T follicular helper cell (primary cell): ENCODE data around the gene LSMEM2.
A peak's percentile ranks its signal among the peaks of the same experiment; 100 is the strongest.
"Not testable (repeated sequence)": the region's sequence is repeated elsewhere in the genome, so short reads cannot be mapped to it uniquely, and the experiment has no call there.

Experiments used
- DNase-seq: peaks from one replicate; pipeline ENCODE4 v3.0.0-alpha.2; 2020; ENCODE audit warnings: low read depth

LSMEM2 gene

DNA sequence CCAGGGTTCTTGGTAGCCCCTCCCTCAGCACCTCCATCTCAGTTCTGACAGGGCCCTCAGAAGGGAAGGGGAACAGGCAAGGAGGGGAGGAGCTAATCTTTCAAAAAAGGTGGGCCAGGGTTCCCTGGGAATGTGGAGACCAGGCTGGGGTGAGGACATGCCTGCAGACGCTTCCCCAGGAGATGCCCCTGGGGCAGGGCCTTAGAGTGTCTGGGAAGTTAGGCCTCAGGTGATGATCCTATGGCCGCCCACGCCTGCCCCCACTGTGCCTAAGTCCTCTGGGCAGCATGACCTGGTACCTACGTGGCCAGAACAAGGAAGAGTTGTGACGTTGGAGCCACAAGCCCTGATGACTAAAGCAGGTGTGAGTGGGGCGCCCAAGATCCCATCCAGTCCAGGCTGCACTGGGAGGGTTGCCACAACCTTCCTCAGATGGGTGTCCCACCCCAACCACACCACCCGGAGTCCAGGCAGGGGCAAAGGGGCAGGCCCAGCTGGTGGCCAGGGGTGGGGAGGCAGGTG is 13.9 kb upstream of the LSMEM2 start:
- DNase-seq: no peak

DNA sequence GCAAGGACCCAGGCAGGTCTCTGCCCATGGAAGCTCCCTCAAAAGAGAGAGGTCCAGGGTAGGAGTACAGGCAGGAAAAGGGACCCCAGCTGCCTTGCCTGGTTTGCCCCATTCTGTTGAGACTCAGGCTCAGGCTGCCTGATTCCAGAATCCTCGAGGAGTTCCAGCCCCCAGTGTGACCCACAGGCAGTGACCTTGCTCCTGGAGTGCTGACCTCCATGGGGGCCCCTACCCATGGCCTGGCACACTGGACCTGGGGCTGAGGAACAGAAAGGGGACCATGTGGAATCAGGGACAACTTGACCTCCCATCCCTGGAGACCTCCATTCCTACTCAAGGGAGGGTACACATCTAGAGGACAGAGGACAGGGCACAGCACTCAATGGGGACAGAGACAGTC is 13.3 kb upstream of the LSMEM2 start:
- no peak for DNase-seq

DNA sequence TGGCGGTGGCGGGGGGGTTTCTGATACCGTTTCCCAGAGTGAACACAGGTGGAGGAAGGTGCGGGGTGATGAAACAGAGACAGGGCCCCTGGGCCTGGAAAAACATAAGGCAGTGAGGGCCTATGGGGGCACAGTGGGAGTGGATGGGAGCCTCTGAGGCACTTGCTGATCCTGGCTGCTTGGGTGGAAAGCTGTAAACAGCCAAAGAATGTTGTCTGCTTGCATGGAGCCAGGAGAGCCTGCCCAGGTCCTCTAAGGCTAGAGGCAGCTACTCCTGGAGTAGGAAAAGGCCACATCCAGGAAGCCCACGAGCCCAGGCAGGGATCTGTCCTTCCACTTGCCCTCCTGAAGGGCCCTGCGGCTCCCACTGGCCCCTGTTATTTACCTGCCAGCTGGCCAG is 12.9 kb upstream of the LSMEM2 start:
- DNase-seq: no peak

DNA sequence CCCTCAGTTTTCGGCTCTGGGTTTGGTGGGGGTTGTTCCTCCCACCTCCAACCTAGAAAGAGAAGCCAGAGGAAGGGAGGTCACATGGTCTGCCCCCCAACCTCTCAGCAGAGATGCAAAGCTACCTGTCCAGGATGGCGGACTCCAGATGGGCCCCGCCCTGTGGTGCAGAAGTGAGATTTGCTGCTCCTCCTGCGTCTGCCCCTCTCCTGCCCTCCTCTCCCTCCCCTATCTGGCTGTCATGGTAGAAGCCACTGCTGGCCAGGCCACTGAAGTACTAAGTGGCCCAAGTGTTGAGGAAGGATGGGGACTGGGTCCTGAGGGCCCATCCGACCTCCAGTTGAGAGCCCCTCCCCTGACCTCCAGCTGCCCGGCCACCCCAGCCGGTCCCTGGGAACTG is 12.1 kb upstream of the LSMEM2 start:
- DNase-seq: no peak

DNA sequence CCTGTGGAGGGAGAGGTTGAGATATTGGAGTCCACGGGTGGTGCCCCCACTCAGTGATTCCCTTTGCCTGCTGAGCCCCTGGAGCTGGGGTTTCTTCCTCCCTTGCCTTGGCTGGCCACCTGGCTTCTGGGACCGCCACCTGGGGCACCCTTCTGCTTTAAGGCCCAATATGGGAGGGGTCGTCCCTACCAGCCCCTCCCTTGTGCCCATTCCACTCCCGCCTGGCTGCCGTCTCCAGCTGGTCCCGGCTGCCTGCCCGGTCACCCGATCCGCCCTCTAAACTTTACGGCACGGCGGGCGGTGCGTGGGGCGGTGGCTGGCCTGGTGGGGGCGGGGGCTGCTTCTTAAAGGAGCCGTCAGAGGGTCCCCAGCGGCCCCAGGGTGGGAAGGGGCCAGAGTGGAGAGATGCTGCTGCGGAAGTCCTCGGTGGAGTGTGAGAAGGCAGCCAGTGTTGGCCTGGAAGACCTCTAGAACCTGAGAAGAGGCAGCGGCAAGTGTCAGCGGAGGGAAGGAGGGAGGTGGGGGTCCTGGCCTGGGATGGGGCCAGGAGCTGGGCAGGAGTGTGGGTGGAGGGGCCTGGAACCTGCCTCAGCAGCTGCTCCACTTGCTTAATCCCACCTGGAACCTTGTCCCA is 11.5 kb upstream of the LSMEM2 start:
- DNase-seq: no peak

DNA sequence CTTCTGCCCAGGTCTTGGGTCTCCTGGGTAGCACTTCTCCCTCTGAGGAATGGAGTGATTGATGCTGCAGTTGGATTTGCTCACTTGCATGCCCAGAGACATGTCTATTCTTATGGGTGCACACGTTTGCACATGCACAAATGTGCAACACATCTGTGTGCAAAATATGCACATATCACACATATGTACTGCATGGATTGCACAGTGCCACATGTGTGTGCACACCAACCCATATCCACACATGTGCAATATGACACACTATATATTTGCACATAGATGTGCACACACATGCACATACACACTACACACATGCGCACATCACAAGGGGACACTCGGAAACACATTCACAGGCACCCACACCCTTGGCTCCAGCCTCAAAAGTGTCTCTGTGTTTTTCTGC is 10.6 kb upstream of the LSMEM2 start:
- no peak for DNase-seq

GRCh38 chr3:50268703-50269451 is 10.0 kb upstream of the LSMEM2 start, which contains the start of gene SEMA3B:
SEMA3B (plus strand) TSS chr3:50269147; CDS start chr3:50269241, 94 bp downstream.
- no peak for DNase-seq

- DNase-seq: no peak
These were observed 9.4 kb upstream of the LSMEM2 start for GRCh38 chr3:50269460-50269859.

- no peak for DNase-seq
These were observed 8.9 kb upstream of the LSMEM2 start for GRCh38 chr3:50269977-50270413.

GRCh38 chr3:50270422-50271224 is 8.3 kb upstream of the LSMEM2 start:
- no peak for DNase-seq

DNA sequence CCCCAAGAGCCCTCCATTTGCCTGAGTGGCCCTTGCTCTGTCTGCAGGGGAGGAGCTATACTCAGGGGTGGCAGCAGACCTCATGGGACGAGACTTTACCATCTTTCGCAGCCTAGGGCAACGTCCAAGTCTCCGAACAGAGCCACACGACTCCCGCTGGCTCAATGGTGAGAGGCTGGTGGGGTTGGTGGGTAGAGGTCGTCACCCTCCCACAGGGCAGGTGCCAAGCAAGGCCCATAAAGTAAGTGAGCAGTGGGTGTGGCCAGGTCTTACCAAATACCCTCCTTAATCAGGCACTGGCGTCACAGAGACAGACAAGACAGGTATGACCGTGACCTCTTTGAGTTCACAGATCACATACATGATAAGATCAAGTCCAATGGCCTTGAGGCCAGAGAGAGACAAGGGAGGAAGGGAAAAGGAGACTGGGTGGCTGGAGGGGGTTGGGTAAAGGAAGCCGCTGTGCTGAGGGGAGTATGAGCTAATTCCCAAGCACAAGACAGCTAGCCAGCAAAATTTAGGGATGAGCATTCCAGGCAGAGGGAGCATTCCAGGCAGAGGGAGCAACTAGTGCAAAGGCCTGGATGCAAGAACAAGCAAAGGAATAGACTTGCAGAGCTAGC is 7.5 kb upstream of the LSMEM2 start:
- no peak for DNase-seq

DNA sequence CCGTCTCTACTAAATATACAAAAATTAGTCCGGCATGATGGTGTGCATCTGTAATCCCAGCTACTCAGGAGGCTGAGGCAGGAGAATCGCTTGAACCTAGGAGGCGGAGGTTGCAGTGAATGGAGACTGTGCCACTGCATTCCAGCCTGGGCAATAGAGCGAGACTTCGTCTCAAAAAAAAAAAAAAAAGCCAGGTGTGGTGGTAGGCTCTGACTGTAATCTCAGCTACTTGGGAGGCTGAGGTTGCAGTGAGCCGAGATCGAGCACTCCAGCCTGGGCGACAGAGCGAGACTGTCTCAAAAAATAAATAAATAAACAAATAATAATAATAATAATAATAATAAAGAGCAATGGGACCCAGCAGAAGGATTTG is 6.4 kb upstream of the LSMEM2 start:
- not testable (repeated sequence) for DNase-seq

DNA sequence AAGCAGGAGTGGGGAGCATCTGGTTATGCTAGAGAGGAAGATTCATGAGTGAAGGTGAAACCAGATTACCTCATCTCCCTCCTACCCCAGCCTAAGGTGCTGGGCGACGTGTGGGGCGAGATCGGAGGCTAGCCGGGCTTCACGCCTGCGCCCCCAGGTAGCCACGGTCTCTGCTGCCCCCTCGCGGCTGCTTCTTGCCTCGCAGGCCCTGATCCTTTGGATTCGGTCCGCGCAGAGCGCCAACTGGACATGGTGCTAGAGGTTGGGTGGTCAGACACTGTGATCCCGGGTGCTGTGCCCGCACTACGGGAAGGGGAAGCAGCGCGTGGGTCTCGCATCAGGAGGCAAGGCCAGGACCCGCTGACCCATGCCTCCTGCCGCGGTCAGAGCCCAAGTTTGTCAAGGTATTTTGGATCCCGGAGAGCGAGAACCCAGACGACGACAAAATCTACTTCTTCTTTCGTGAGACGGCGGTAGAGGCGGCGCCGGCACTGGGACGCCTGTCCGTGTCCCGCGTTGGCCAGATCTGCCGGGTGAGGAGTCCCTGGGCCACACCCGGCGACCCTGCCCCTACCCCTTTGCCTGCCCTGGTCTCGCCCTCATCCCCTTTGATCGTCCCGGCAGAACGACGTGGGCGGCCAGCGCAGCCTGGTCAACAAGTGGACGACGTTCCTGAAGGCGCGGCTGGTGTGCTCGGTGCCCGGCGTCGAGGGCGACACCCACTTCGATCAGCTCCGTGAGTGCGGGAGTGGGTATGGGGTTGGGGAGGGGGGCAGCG is 5.8 kb upstream of the LSMEM2 start:
- DNase-seq: peak; percentile 70

DNA sequence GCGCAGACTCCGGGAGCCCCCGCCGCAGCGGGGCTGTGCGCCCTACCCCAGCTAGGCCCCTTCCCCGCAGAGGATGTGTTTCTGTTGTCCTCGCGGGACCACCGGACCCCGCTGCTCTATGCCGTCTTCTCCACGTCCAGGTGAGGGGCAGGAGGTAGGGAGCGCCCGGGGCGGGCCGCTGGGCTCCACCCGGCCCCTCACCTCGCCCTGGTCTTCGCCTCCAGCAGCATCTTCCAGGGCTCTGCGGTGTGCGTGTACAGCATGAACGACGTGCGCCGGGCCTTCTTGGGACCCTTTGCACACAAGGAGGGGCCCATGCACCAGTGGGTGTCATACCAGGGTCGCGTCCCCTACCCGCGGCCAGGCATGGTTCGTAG is 5.2 kb upstream of the LSMEM2 start:
- DNase-seq: no peak

GRCh38 chr3:50274371-50275104 is 4.3 kb upstream of the LSMEM2 start:
- DNase-seq: peak; percentile 58

- DNase-seq: no peak
These were observed 3.5 kb upstream of the LSMEM2 start for GRCh38 chr3:50275141-50275995.

- no peak for DNase-seq
These were observed 2.7 kb upstream of the LSMEM2 start for GRCh38 chr3:50275996-50276761.

DNA sequence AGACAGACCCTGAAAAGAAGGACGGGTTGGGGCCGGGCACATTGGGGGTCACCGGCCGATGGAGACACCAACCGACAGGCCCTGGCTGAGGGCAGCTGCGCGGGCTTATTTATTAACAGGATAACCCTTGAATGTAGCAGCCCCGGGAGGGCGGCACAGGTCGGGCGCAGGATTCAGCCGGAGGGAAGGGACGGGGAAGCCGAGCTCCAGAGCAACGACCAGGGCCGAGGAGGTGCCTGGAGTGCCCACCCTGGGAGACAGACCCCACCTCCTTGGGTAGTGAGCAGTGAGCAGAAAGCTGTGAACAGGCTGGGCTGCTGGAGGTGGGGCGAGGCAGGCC is 2.2 kb upstream of the LSMEM2 start:
- DNase-seq: no peak
